ENCODE data around the gene RALGAPA2. TPM values are rescaled to one million over a fixed set of nuclear protein-coding genes. Genes with fewer than 3 reads are reported as not detected.

RALGAPA2 gene
- total RNA-seq, 1 experiment from 2014 or later, result 10.8 TPM

GRCh38 chr20:20454850-20455627 lies 257.4 kb downstream of the RALGAPA2 start:
- ChIA-PET RAD21 (ENCODE audit: low non-redundant PET in 1 of 2, low total read pairs in 2 of 2, uncharacterized antibody in 2 of 2, unreplicated experiment in 2 of 2) (no interaction called here), CTCF (no interaction called here), POLR2A (no interaction called here)
- H3K9ac ChIP-seq (ENCODE audit: low read length), result no peak overlapping the region
- BruUV-seq (replicated peaks), result no TSS peak
- intact Hi-C loops (cut with micrococcal nuclease), result no loop called here
- no peak overlapping the region for H3K4me3 ChIP-seq (replicated peaks in 1 of 2; ENCODE audit: low read depth in 1 of 2, low read length in 2 of 2)
- H3K36me3 ChIP-seq (ENCODE audit: control insufficient read depth in 1 of 2, insufficient read depth in 2 of 2, low read length in 2 of 2), result no peaks in the 10 kb centered on the region
- ATAC-seq (no peak), DNase-seq (ENCODE audit: low read depth, low spot score) (no peak)
- no peaks in the 10 kb centered on the region for H3K9me2 ChIP-seq (ENCODE audit: insufficient read depth)
- H3K4me2 ChIP-seq (ENCODE audit: low read length), result no peak overlapping the region
- H2AFZ ChIP-seq (ENCODE audit: low read depth, low read length, poor library complexity, severe bottlenecking), result no peak overlapping the region
- TF ChIP-seq ELF1 (IDR thresholded peaks at IDR 0.05; ENCODE audit: borderline replicate concordance, low read depth), result no peak
- TF ChIP-seq ATF3 (IDR thresholded peaks at IDR 0.05), result no peak
- TF ChIP-seq MAX (IDR thresholded peaks at IDR 0.05), result no peak
- TF ChIP-seq ZFX (IDR thresholded peaks at IDR 0.05), result no peak
- TF ChIP-seq CEBPB (IDR thresholded peaks at IDR 0.05; ENCODE audit: low read depth), result no peak
- H3K4me1 ChIP-seq (ENCODE audit: control insufficient read depth in 1 of 2, insufficient read depth in 2 of 2, low read length in 2 of 2), result peaks cover 0 to 10% of the 10 kb centered on the region in 2 experiments; a peak in 1 of 4 replicates
- H3K9me3 ChIP-seq (ENCODE audit: control insufficient read depth in 1 of 2, insufficient read depth in 1 of 2, low read depth in 1 of 2, low read length in 2 of 2), result no peaks in the 10 kb centered on the region
- no peaks in the 10 kb centered on the region for H3K27me3 ChIP-seq (ENCODE audit: insufficient read depth, low read length)
- H3K79me2 ChIP-seq (ENCODE audit: insufficient read depth, low read length), result no peaks in the 10 kb centered on the region
- no peaks in the 10 kb centered on the region for H4K20me1 ChIP-seq (ENCODE audit: insufficient read depth)
- no peak overlapping the region for H3K27ac ChIP-seq (ENCODE audit: low read depth, low read length)

- no TSS peak for BruUV-seq (replicated peaks)
- TF ChIP-seq CBX3 (IDR thresholded peaks at IDR 0.05; ENCODE audit: low read depth), result no peak
- TF ChIP-seq SP1 (IDR thresholded peaks at IDR 0.05; ENCODE audit: low read depth), result no peak
- TF ChIP-seq ATF3 (IDR thresholded peaks at IDR 0.05), result no peak
- TF ChIP-seq MAX (IDR thresholded peaks at IDR 0.05), result no peak
- no peak for TF ChIP-seq EZH2 (IDR thresholded peaks at IDR 0.05)
- TF ChIP-seq ELF1 (IDR thresholded peaks at IDR 0.05; ENCODE audit: borderline replicate concordance, low read depth), result no peak
- TF ChIP-seq ZNF274 (IDR thresholded peaks at IDR 0.05; ENCODE audit: low read depth, low read length), result no peak
- TF ChIP-seq EZH2phosphoT487 (IDR thresholded peaks at IDR 0.05; ENCODE audit: borderline replicate concordance), result no peak
- no peak for TF ChIP-seq SRF (IDR thresholded peaks at IDR 0.05; ENCODE audit: low read depth)
- no peak for TF ChIP-seq FOSL1 (IDR thresholded peaks at IDR 0.05; ENCODE audit: low read depth)
- no peak for TF ChIP-seq JUND (IDR thresholded peaks at IDR 0.05)
- TF ChIP-seq REST (IDR thresholded peaks at IDR 0.05; ENCODE audit: low read depth), result no peak
- no peak for TF ChIP-seq POLR2A (IDR thresholded peaks at IDR 0.05; ENCODE audit: borderline replicate concordance, extremely low read depth, insufficient read depth, insufficient read length)
- no peak for TF ChIP-seq SIN3A (IDR thresholded peaks at IDR 0.05; ENCODE audit: low read depth)
- Histone ChIP-seq H3K9ac (ENCODE audit: low read length) (no peak overlapping the region), H3K79me2 (ENCODE audit: insufficient read depth, low read length) (no peaks in the 10 kb centered on the region), H3K9me3 (ENCODE audit: control insufficient read depth in 1 of 2, insufficient read depth in 1 of 2, low read depth in 1 of 2, low read length in 2 of 2) (no peaks in the 10 kb centered on the region), H4K20me1 (ENCODE audit: insufficient read depth) (no peaks in the 10 kb centered on the region), H3K27ac (ENCODE audit: low read depth, low read length) (no peak overlapping the region), H2AFZ (ENCODE audit: low read depth, low read length, poor library complexity, severe bottlenecking) (no peak overlapping the region), H3K4me1 (ENCODE audit: control insufficient read depth in 1 of 2, insufficient read depth in 2 of 2, low read length in 2 of 2) (peaks cover 0 to 10% of the 10 kb centered on the region in 2 experiments; a peak in 1 of 4 replicates), H3K27me3 (ENCODE audit: insufficient read depth, low read length) (no peaks in the 10 kb centered on the region), H3K36me3 (ENCODE audit: control insufficient read depth in 1 of 2, insufficient read depth in 2 of 2, low read length in 2 of 2) (no peaks in the 10 kb centered on the region), H3K9me2 (ENCODE audit: insufficient read depth) (no peaks in the 10 kb centered on the region), H3K4me2 (ENCODE audit: low read length) (no peak overlapping the region), H3K4me3 (replicated peaks in 1 of 2; ENCODE audit: low read depth in 1 of 2, low read length in 2 of 2) (no peak overlapping the region)
- ChIA-PET RAD21 (ENCODE audit: low non-redundant PET in 1 of 2, low total read pairs in 2 of 2, uncharacterized antibody in 2 of 2, unreplicated experiment in 2 of 2) (no interaction called here), POLR2A (no interaction called here), CTCF (no interaction called here)
- no peak for ATAC-seq
- DNase-seq (ENCODE audit: low read depth, low spot score), result no peak
- intact Hi-C loops (cut with micrococcal nuclease), result no loop called here
Observed at GRCh38 chr20:20454367-20454766, 258.1 kb downstream of the RALGAPA2 start.

Measured in HCT116 (cell line).